ENCODE measurements around the gene PHACTR2. TPM values are rescaled to one million over a fixed set of nuclear protein-coding genes. Genes with fewer than 3 reads are reported as not detected.

Gene PHACTR2
- total RNA-seq, 2 donors from 2014 or later, result 164 to 222 TPM

DNA sequence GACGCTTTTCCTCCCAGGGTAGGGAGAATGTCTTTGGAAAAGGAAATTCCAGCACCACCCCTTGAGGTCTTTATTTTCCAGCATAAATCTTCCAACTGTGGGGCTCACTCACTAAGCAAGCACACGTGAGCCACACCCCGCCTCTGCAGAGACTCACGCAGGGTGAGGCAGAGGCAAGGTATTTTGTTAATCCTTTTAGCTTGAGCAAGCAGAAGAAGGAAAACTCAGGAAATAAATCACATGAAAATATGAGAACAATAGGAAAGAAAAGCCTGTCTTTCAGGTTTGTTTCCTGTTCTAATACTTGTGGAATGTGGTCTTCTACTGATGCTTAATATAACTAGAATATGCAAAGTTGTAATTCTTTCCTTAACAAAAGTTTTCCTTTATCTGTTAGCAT is 4.1 kb upstream of the PHACTR2 start:
- Histone ChIP-seq H3K36me3 (ENCODE audit: control insufficient read depth, insufficient read depth, low read length) (no peaks in the 10 kb centered on the region), H3K4me3 (ENCODE audit: low read length) (peak overlapping the region; percentile 7), H3K9ac (ENCODE audit: extremely low read depth, low read length, poor library complexity, severe bottlenecking) (peak overlapping the region; percentile 8), H3K27me3 (ENCODE audit: control insufficient read depth, insufficient read depth, low read length, poor library complexity, severe bottlenecking) (no peaks in the 10 kb centered on the region), H3K9me3 (ENCODE audit: control insufficient read depth, low read length) (peaks cover 9% of the 10 kb centered on the region), H3K27ac (ENCODE audit: low read depth, low read length) (no peak overlapping the region), H3K4me1 (ENCODE audit: control insufficient read depth, insufficient read depth, low read length) (peaks cover 21% of the 10 kb centered on the region)
- 3 to 19% methylated on average over 4 of the region's 4 CpGs for WGBS, 2 experiments (ENCODE audit: insufficient coverage in 1 of 2, insufficient read length in 1 of 2)
- TF ChIP-seq, protein P1, sequence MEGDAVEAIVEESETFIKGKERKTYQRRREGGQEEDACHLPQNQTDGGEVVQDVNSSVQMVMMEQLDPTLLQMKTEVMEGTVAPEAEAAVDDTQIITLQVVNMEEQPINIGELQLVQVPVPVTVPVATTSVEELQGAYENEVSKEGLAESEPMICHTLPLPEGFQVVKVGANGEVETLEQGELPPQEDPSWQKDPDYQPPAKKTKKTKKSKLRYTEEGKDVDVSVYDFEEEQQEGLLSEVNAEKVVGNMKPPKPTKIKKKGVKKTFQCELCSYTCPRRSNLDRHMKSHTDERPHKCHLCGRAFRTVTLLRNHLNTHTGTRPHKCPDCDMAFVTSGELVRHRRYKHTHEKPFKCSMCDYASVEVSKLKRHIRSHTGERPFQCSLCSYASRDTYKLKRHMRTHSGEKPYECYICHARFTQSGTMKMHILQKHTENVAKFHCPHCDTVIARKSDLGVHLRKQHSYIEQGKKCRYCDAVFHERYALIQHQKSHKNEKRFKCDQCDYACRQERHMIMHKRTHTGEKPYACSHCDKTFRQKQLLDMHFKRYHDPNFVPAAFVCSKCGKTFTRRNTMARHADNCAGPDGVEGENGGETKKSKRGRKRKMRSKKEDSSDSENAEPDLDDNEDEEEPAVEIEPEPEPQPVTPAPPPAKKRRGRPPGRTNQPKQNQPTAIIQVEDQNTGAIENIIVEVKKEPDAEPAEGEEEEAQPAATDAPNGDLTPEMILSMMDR (conservative IDR thresholded peaks at IDR 0.05), result no peak
- H3K27me3 Mint-ChIP-seq (ENCODE audit: insufficient read depth), result no peaks in the 10 kb centered on the region
- peak; percentile 79 for DNase-seq
- peak overlapping the region; percentile 92 for H3K27ac Mint-ChIP-seq
- peak overlapping the region; percentile 31 for H3K4me3 Mint-ChIP-seq
- peaks cover 11% of the 10 kb centered on the region for H3K9me3 Mint-ChIP-seq
- peaks cover 10% of the 10 kb centered on the region for H3K36me3 Mint-ChIP-seq (ENCODE audit: low read depth)
- H3K4me1 Mint-ChIP-seq, result peaks cover 40% of the 10 kb centered on the region

DNA sequence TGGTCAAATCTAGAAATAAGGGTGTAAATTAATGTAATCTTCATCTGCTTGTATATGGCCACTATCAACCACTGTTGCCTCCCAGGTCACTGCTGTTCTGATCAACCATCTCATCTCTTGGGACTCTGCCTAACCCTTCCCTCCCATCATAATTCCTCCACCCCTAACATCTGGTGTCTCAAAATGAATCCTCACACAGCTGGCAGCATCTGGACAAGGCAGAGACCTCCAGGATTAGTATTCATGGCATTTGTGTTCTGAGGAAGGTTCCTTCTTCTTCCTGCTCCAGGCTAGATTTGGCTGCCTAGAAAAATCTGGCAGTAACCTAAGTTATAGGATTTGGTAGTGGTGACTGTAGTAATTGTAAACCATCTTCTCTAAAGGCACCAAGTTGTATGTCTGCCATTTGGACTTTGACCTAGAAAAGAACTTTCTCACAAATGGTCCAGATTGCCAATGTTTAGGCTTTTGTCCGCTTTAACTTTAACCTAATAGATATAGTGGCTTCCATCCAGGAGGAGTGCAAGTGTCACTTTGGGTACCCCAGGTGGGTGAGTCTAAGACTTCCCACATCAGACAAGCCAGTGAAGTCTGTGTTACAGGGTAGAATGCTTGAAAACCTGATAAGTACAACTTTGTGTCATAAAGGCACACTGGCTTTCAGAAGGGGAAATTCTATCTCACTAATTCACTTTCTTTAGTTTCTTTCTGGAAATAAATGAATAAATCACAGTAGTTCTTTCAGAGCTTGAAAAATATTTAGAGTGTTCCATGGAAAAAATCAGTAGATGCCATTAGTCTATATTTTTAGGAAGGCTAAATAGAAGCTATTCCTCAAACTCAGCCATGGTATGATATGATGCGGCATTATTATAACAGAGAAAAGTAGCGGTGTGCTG is 3.0 kb upstream of the PHACTR2 start:
- peaks cover 2% of the 10 kb centered on the region for H3K9me3 Mint-ChIP-seq
- H3K27me3 Mint-ChIP-seq (ENCODE audit: insufficient read depth), result no peaks in the 10 kb centered on the region
- no peaks in the 10 kb centered on the region for H3K36me3 ChIP-seq (ENCODE audit: control insufficient read depth, insufficient read depth, low read length)
- peaks cover 7% of the 10 kb centered on the region for H3K9me3 ChIP-seq (ENCODE audit: control insufficient read depth, low read length)
- 56 to 94% methylated on average over 2 to 3 of the region's 3 CpGs for WGBS, 2 experiments (ENCODE audit: insufficient coverage in 1 of 2, insufficient read length in 1 of 2)
- H3K36me3 Mint-ChIP-seq (ENCODE audit: low read depth), result peaks cover 4% of the 10 kb centered on the region
- H3K9ac ChIP-seq (ENCODE audit: extremely low read depth, low read length, poor library complexity, severe bottlenecking), result peak overlapping the region; percentile 26
- H3K4me1 Mint-ChIP-seq, result peaks cover 40% of the 10 kb centered on the region
- H3K4me3 Mint-ChIP-seq, result peak overlapping the region; percentile 3
- peak overlapping the region; percentile 85 for H3K27ac Mint-ChIP-seq
- H3K27me3 ChIP-seq (ENCODE audit: control insufficient read depth, insufficient read depth, low read length, poor library complexity, severe bottlenecking), result no peaks in the 10 kb centered on the region
- no peak for DNase-seq
- H3K4me3 ChIP-seq (ENCODE audit: low read length), result peak overlapping the region; percentile 64
- peaks cover 21% of the 10 kb centered on the region for H3K4me1 ChIP-seq (ENCODE audit: control insufficient read depth, insufficient read depth, low read length)
- TF ChIP-seq, protein P1 (conservative IDR thresholded peaks at IDR 0.05), result no peak
- H3K27ac ChIP-seq (ENCODE audit: low read depth, low read length), result no peak overlapping the region

DNA sequence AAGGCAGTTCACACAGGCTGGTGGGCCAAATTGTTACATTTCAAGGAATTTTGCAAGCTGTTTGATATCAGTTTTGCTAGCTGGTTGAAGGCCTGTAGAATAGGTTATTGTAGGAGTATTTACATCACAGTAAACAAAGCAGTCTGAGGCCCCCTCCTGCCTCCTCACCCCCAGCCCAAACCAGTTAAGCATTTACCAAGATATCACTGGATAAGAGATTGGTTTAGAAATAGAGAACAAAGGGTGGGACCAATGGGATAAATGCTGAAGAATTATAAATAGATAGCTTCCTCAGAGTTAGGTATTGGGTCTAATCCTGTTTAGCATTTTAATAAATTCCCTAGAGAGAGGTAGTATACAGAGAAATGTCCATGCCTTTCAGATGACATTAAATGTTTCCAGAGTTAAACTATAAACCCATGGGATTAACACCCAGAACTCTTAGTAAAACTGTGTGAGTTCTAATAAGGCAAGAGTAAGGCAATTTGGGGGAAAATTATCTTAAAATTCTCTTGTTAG is 2.3 kb upstream of the PHACTR2 start:
- Histone ChIP-seq H3K9ac (ENCODE audit: extremely low read depth, low read length, poor library complexity, severe bottlenecking) (peak overlapping the region; percentile 26), H3K9me3 (ENCODE audit: control insufficient read depth, low read length) (peaks cover 7% of the 10 kb centered on the region), H3K36me3 (ENCODE audit: control insufficient read depth, insufficient read depth, low read length) (no peaks in the 10 kb centered on the region), H3K4me3 (ENCODE audit: low read length) (peak overlapping the region; percentile 64), H3K27ac (ENCODE audit: low read depth, low read length) (no peak overlapping the region), H3K27me3 (ENCODE audit: control insufficient read depth, insufficient read depth, low read length, poor library complexity, severe bottlenecking) (no peaks in the 10 kb centered on the region), H3K4me1 (ENCODE audit: control insufficient read depth, insufficient read depth, low read length) (peaks cover 21% of the 10 kb centered on the region)
- Mint-ChIP-seq H3K27me3 (ENCODE audit: insufficient read depth) (no peaks in the 10 kb centered on the region), H3K4me1 (peaks cover 45% of the 10 kb centered on the region), H3K9me3 (peaks cover 1% of the 10 kb centered on the region), H3K36me3 (ENCODE audit: low read depth) (peaks cover 4% of the 10 kb centered on the region), H3K4me3 (peak overlapping the region; percentile 3), H3K27ac (peak overlapping the region; percentile 85)
- TF ChIP-seq, protein P1 (conservative IDR thresholded peaks at IDR 0.05), result no peak
- peak; percentile 64 for DNase-seq

Measured in endodermal cell (in vitro differentiated cells).